CD4-positive, alpha-beta T cell treated with Interleukin-1 beta for 1 hour (primary cell): Measurements from ENCODE around the gene COA4.
"Not testable (repeated sequence)": the region's sequence is repeated elsewhere in the genome, so short reads cannot be mapped to it uniquely, and the experiment has no call there.

Experiments used
- DNase-seq, 2 donors: peaks; one replicate each; pipeline ENCODE4 v3.0.0-alpha.2; 2020 to 2022

COA4 gene

GRCh38 chr11:73876424-73877310 is at the start of gene COA4, which contains the start of gene PAAF1:
Gene COA4, minus strand, starts transcription at chr11:73876846. Its CDS starts 3,468 bp downstream, at chr11:73873378.
Gene PAAF1, plus strand, starts transcription at chr11:73876999. Its CDS starts 23 bp downstream, at chr11:73877022.
- DNase-seq, result peak; percentile 93 to 94

DNA sequence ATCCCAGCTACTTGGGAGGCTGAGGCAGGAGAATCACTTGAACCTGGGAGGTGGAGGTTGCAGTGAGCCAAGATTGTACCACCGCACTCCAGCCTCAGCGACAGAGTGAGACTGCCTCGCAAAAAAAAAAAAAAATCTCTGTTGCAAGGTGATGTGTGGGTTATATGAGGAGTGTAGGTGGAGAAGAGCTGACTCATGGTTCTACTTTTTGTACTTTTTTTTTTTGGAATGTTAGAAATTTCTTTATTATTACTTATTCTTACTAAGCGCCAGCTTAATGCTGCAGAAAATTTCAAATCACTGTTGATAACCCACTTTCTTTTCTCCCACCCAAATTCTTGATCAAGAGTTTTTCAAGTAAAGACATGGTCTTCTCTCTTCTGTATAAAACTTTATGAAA is 44.5 kb upstream of the COA4 start:
- no peak for DNase-seq

DNA sequence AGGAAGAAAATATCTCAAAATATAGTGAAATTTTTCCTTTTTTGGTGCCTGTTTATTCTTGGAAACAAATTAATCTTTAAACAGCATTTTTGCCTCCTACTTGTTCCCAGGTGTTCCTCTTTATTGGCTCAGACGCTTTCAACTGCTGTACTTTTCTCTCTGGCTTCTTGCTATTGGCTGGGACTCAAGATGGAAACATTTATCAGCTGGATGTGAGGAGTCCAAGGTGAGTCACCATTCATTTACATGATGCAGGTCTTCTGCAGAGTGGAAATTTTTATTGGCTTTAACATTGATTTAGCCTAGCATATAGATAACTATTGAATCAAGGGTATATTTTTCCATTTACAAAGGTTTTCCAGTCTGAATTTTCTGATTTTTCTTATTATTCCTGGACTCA is 39.8 kb upstream of the COA4 start:
- no peak for DNase-seq

DNA sequence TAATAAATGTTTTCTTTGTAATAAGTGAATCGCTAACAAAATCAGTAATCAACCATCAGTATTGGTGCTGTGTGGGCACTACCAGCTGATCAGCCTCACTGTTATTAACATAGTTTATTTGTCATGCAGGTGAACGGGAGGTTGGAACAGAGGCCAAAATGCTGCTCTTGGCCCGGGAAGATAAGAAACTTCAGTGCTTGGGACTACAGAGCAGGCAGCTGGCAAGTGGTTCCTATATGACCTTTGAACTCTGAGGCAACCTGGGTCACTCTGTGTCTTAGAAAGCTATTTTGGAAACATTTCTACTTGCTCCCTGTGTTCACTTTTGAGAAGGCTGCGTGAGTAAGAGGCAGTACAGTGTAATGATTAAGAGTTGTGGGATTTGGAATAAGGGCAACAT is 37.6 kb upstream of the COA4 start:
- no peak for DNase-seq

DNA sequence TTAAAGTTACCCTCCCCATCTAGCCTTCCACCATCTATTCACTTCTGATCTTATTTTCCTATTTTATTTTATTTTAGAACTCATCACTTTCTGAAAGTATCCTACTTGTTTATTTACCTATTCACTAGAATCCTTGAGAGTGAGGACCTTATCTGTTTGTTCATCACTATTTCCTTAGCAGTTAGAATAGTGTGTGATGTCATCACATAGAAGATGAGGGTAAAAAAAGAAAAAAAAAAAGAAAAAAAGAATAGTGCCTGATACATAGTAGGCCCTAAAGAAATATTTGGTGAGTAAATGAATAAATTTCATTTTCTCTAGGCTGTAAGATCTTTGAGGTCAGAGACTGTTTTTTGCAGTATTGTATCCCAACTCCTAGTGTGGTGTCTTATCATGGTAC is 36.8 kb upstream of the COA4 start:
- DNase-seq, result no peak

GRCh38 chr11:73912026-73912425 is 35.4 kb upstream of the COA4 start:
- no peak for DNase-seq

DNA sequence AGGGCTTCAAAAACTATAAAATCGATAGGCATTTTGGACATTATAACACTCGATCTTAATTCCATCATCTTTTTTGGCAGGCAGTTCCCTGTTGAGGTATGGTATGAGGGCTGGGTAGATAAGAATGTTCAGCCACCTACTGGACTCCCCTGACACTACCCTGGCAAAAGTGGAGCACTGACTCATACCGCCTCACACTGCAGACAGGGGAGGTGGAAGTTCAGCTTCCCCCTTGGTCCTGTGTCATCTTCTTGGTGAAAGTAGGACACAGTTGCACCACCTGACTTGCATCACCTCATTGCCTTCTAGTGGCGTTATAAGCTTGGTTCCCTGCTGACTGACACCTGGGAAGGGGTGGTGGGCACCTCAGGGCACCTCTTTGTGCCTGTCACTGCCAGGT is 30.5 kb upstream of the COA4 start:
- DNase-seq, result peak in 1 of 2 donors; percentile 6

GRCh38 chr11:73902303-73902702 is 25.7 kb upstream of the COA4 start:
- no peak for DNase-seq

GRCh38 chr11:73894725-73895335 is 18.2 kb upstream of the COA4 start:
- no peak for DNase-seq

- no peak for DNase-seq
Observed at GRCh38 chr11:73893041-73893440, 16.4 kb upstream of the COA4 start.

DNA sequence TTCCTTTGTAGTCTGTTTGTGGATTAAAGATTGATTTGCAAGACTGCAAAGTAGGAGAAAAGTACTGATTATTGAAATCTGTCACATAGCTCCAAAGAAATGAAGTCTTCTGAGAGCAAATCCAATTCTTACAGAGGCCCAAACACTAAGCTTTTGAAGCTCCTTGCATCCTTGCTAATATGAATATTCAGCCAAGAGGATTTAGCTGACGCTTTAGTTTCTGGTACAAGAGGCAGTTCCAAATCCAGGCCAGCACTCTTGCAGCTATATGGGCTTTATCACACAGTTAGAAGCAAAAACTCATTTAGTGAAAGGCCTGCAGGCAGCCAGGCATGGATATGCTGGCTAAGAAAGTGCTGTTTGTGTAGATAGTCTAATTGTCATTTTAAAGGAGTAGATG is 12.9 kb upstream of the COA4 start:
- no peak for DNase-seq

DNA sequence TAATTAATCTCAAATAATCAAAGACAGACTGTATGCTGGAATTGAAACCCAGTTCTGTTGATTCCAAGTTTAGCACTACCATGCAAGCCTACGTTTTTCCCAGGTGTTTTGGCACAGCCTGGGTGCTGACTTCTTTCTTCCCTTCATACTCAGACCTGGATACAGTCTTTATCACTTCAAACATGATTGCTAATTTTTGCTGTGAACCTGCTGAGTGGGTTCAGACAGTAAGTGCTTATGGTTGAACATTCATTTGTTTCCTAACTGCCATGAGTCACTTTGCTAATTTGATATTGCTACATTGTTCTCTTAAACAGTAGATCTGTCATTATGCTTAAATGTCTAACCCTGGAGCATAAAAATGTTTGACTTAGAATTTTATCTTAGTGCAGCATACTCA is 12.4 kb upstream of the COA4 start:
- DNase-seq, result no peak

DNA sequence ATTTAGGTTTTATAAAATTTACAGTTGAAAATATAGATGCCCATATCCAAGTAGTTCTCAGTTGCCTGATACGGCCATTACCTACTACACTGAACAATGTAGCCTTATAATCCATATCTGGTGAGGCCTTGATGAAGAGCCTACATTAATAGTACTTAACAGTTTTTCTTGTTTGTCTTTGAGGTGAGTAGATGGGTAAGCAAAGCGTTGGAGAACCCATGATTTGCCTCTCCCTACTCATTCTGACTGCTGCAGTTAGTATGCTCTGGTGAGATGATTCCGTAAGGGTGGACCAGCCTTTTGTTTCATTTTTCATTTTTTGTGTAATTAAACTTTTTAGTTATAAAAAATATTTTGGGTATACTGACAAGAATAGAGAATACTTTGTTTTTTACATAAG is 11.6 kb upstream of the COA4 start:
- DNase-seq, result no peak

GRCh38 chr11:73883856-73884255 is 7.2 kb upstream of the COA4 start:
- DNase-seq, result no peak

DNA sequence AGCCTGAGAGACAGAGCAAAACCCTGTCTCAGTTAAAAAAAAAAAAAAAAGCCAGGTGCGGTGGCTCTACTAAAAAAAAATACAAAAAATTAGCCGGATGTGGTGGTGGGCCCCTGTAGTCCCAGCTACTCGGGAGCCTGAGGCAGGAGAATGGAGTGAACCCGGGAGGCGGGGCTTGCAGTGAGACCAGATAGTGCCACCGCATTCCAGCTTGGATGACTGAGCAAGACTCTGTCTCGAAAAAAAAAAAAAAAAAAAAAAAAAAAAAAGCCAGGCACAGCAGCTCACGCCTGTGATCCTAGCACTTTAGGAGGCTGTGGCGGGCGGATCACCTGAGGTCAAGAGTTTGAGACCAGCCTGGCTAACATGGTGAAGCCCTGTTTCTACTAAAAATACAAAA is 3.8 kb upstream of the COA4 start:
- not testable (repeated sequence) for DNase-seq

GRCh38 chr11:73878771-73879170 is 2.1 kb upstream of the COA4 start:
- no peak for DNase-seq

- no peak for DNase-seq
Observed at GRCh38 chr11:73875840-73876239, 806 bp downstream of the COA4 start.

DNA sequence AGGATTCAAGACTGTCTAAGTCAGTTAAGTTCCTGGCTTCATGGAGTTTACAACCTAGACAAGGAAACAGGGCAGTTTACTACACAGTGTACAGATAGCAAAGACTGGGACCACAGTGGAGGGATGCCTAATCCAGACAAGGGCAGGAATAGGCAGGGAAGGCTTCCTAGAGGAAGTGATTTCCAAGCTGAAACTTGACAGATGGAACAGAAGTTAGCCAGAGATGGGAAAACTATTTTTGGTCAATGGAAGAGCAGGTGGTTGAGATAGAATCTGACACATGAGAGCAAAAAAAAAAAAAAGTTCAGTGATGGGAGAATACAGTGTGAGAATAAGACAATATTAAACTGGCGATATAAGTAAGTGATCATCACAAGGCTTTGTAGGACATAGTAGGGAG is 1.3 kb downstream of the COA4 start:
- no peak for DNase-seq

DNA sequence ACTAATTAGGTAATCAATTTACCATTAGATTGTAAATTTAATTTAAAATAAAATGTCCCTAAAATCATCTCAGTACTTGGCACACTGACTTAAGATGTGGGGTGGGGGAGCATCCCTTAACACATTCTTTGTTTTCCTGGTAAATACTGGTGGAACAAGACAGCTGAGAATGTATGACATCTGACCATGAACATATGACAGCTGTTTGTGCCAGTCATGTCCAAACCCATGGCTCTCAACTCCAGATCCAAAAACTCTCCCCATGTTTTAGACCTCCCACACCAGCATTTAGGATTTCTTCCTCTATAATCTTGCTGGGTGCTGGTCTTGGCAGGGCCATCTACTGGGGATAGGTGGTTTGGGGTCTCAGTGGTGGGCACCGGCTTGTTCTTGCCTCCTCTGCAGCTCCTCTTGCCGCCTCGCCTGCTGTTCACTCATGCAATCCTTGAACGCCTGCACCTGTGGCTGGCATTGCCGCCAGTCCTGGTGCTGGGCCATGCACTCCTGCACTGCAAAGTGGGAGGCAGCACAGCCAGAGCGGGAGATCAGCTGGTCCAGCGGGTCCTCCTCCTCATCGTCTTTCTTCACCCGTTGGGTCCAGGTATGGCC is 3.8 kb downstream of the COA4 start:
- no peak for DNase-seq

- DNase-seq, result no peak
Observed at GRCh38 chr11:73870261-73870660, 6.4 kb downstream of the COA4 start.

GRCh38 chr11:73869332-73869949 is 7.2 kb downstream of the COA4 start:
- DNase-seq, result no peak

DNA sequence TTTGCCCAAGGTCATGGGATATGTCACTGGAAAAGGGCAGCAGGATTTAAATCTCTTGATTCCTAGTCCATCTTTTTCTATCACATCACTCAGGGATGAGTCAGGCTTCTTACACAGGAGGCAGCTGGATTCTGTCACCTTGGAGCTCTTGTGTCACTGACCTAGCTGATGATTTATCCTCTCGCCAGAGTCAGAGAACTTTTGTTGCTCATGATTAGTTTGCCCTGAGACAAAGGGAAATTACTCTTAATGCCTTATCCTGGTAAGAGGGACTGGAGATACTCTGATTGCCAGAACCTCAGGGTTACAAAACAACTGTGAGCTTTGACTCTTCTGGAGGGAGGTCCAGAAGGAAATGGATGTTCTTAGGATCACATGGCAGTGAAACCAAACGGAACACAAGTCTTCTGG is 10.1 kb downstream of the COA4 start:
- no peak for DNase-seq

- no peak for DNase-seq
Observed at GRCh38 chr11:73866095-73866579, 10.5 kb downstream of the COA4 start.
